Measurements from ENCODE around the gene DDX24. TPM values are rescaled to one million over a fixed set of nuclear protein-coding genes. Genes with fewer than 3 reads are reported as not detected.

Gene DDX24
- total and polyA plus RNA-seq, 2 of the 8 experiments (the other 6 are each of a cell fraction or from before 2014, with no cell fraction given), result 89.0 to 201 TPM

GRCh38 chr14:94016446-94016976 is 64.5 kb downstream of the DDX24 start (continued):
- TF ChIP-seq CHD2 (IDR thresholded peaks at IDR 0.05; ENCODE audit: low read length) (no peak), RAD21 (IDR thresholded peaks at IDR 0.05 in 1 of 2, conservative IDR thresholded peaks at IDR 0.05 in 1 of 2; ENCODE audit: low read depth in 2 of 2, low read length in 2 of 2) (no peak), SIX5 (IDR thresholded peaks at IDR 0.05; ENCODE audit: low read depth, low read length) (no peak), SUZ12 (IDR thresholded peaks at IDR 0.05; ENCODE audit: low read length) (no peak), TBP (IDR thresholded peaks at IDR 0.05; ENCODE audit: low read depth, low read length) (no peak), GTF2F1 (IDR thresholded peaks at IDR 0.05; ENCODE audit: borderline replicate concordance, low read depth, low read length) (no peak), USF2 (IDR thresholded peaks at IDR 0.05; ENCODE audit: low read length) (no peak)
